Ovary (tissue), 9 donors: ENCODE results near the gene RPS27L. TPM values are rescaled to one million over a fixed set of nuclear protein-coding genes. Genes with fewer than 3 reads are reported as not detected.

Experiments
- DNase-seq, 5 donors: peaks; one replicate each; pipeline ENCODE4 v3.0.0-alpha.2; 2019 to 2020
- H3K27ac ChIP-seq, 2 donors: fragments of 200-600 bp; one replicate each; pipeline versions ENCODE4 v1.5.1 to v1.8.0; 2019 to 2022
- H3K27me3 ChIP-seq: fragments of 200-600 bp; one replicate; pipeline ENCODE4 v1.8.0; 2022
- H3K36me3 ChIP-seq: fragments of 200-600 bp; sonication (generic); one replicate; pipeline ENCODE4 v1.5.1; 2019
- H3K4me1 ChIP-seq: one replicate; pipeline ENCODE4 v1.8.1; 2013; ENCODE audit warnings: mild to moderate bottlenecking, moderate library complexity; ENCODE audit not compliant: insufficient read depth
- H3K4me3 ChIP-seq: fragments of 200-600 bp; sonication (generic); one replicate; pipeline ENCODE4 v1.5.1; 2017
- H3K9me3 ChIP-seq, 2 donors: fragments of 200-600 bp in 1 of 2; sonication (generic) in 1 of 2; one replicate each; pipeline versions ENCODE4 v1.5.1 to v1.8.1; 2013 to 2019; ENCODE audit warnings: mild to moderate bottlenecking in 1 of 2, moderate library complexity in 1 of 2
- EP300 ChIP-seq: sonication (generic); formaldehyde crosslinking; IDR thresholded peaks from one replicate; pipeline ENCODE4 v1.6.1; 2017; ENCODE audit warnings: antibody characterized with exemption
- POLR2A ChIP-seq: fragments of 450-650 bp; IDR thresholded peaks from one replicate; pipeline ENCODE4 v1.6.1; 2017; ENCODE audit warnings: antibody characterized with exemption, mild to moderate bottlenecking, moderate library complexity
- WGBS, 3 donors: extraction: QIAGEN DNeasy Blood & Tissue Kit in 1 of 3; methylation state at CpG; one replicate each; pipeline versions ENCODE4 v1.1.5 to v1.1.7; 2013 to 2017; 5-methylcytosine and 5-hydroxymethylcytosine counted together
- intact Hi-C, 4 donors: fragments of 100-400 bp; cut with DNase I; formaldehyde crosslinking; loops; one replicate each; pipeline versions ENCODE4 v1.11.0 to v1.15.1; 2022 to 2023
- polyA plus RNA-seq, 2 donors: library from polyadenylated mRNA; stranded (reverse); fragments of 200-250 nt in 1 of 2; fragments of 350-450 nt in 1 of 2; fragmentation: Illumina TruSeq in 1 of 2; extraction: RNeasy Lipid Tissue Mini Kit (QIAGEN cat#74804) in 1 of 2; gene quantifications; one replicate each; pipeline ENCODE4 v1.2.3, GENCODE V29; 2013 to 2014
- total RNA-seq, 7 donors: library from RNA; depleted of rRNA in 2 of 7; stranded (reverse); fragments of >200 nt in 2 of 7; fragmentation: NEBNext Ultra II Directional in 3 of 7; extraction: Animal tissue kit (Norgen Biotek cat#: 25700) in 3 of 7; gene quantifications; one replicate each; pipeline versions ENCODE4 v1.1.0 to v1.2.4, GENCODE V29; 2016 to 2023
- TF ChIP-seq, protein P1 (sequence below), 3 donors: fragments of 450-650 bp in 2 of 3; fragments of 200-600 bp in 1 of 3; IDR thresholded peaks; one replicate each; pipeline versions ENCODE4 v1.5.1 to v1.8.0; 2016 to 2022; ENCODE audit warnings: antibody characterized with exemption in 3 of 3, mild to moderate bottlenecking in 1 of 3
- donor health status: DM: no; HTN: no; CAD: no; lungs with moderate emphysema.
- donor health status: DM: no; HTN: no; CAD: no.
- donor health status: Bipolar disorder and iron deficiency.
- donor health status: DM: yes; HTN: yes; CAD: no.
- donor health status: DM: no; HTN: no; CAD: no.
- donor health status: DM: yes; HTN: yes; CAD: no.

The RPS27L gene
- total and polyA plus RNA-seq, 9 donors, result 85.5 to 129 (median 95.0) TPM

DNA sequence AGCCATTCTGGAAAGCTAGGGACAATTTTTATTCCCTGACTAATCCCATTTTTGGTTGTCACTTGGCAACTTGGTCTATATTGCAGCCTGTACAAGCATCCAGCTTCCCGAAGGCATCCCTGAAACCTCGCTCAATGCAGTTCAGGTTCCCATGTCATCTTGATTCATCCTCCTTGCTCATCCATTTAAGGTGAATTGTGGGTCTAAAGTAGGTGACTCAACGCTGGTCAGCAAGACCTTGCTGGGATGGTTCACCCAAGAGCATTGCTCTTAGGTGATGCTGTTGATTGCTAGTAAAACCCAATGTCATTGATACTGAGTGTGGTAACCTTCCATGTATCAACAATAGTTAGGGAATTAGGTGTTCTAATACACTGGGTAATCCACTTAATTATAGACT, 19.0 kb upstream of the RPS27L start:
- no peak overlapping the region for H3K4me3 ChIP-seq
- H3K27ac ChIP-seq, result no peak overlapping the region
- TF ChIP-seq EP300, result no peak
- TF ChIP-seq, protein P1, sequence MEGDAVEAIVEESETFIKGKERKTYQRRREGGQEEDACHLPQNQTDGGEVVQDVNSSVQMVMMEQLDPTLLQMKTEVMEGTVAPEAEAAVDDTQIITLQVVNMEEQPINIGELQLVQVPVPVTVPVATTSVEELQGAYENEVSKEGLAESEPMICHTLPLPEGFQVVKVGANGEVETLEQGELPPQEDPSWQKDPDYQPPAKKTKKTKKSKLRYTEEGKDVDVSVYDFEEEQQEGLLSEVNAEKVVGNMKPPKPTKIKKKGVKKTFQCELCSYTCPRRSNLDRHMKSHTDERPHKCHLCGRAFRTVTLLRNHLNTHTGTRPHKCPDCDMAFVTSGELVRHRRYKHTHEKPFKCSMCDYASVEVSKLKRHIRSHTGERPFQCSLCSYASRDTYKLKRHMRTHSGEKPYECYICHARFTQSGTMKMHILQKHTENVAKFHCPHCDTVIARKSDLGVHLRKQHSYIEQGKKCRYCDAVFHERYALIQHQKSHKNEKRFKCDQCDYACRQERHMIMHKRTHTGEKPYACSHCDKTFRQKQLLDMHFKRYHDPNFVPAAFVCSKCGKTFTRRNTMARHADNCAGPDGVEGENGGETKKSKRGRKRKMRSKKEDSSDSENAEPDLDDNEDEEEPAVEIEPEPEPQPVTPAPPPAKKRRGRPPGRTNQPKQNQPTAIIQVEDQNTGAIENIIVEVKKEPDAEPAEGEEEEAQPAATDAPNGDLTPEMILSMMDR (IDR thresholded peaks at IDR 0.05), result no peak
- TF ChIP-seq POLR2A, result no peak
- intact Hi-C loops, result no loop called here
- 75 to 97% (median 95%) methylated on average over 3 of the region's 3 CpGs for WGBS, 3 donors
- no peak for DNase-seq
- no peaks in the 10 kb centered on the region for H3K4me1 ChIP-seq
- H3K9me3 ChIP-seq, result no peaks in the 10 kb centered on the region
- H3K27me3 ChIP-seq, result no peaks in the 10 kb centered on the region
- H3K36me3 ChIP-seq, result no peaks in the 10 kb centered on the region

DNA sequence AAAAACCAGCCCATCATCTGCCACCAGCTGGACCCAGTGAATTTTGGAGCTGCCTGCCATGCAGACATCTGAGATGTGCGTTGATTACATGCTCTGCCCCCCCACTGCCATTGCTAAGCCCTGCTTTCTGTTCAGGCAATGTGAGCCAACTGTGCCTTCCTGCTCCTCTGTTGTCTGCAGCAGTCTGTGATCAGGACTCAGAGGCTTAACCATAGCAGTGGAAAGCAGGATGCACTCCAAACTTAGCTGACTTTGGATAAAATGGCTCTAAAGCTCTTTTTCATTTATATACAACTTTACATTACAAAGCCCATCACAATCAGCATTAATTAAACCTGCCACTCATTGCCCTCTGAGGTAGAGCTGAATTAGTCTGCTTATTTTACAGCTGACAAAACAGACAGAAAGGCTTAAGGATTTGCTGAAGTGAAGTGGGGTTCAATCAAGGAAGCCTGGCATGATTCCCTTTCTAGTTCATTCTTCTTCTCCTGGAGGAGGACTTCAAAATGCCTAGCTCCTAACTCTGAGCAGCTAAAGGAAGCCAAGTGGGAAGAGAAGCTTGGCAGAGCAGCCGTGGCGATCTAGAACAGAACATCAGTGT, 15.7 kb upstream of the RPS27L start:
- Histone ChIP-seq H3K36me3 (no peaks in the 10 kb centered on the region), H3K4me3 (no peak overlapping the region), H3K9me3 (no peaks in the 10 kb centered on the region), H3K4me1 (no peaks in the 10 kb centered on the region), H3K27me3 (no peaks in the 10 kb centered on the region), H3K27ac (no peak overlapping the region)
- WGBS, 3 donors, result 74 to 89% (median 78%) methylated on average over 3 of the region's 3 CpGs
- DNase-seq, result no peak
- intact Hi-C loops, result no loop called here
- TF ChIP-seq POLR2A (no peak), EP300 (no peak)
- TF ChIP-seq, protein P1 (IDR thresholded peaks at IDR 0.05), result no peak

DNA sequence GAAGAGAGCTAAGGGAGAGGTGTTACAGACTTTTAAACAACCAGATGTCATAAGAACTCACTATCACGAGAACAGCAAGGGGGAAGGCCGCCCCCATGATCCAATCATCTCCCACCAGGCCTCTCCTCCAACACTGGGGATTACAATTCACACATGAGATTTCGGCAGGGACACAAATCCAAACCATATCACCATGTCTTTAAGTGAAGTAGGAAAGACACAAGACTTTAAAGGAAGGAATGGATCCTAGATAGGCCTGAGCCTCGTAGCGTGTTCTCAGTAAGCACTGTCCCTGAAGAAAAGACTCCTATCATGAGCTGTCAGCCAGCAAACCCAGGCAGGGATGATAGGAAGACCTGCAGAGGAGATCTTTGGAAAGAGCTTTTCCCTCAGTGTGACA, 15.1 kb upstream of the RPS27L start:
- Histone ChIP-seq H3K36me3 (no peaks in the 10 kb centered on the region), H3K27ac (no peak overlapping the region), H3K4me3 (no peak overlapping the region), H3K9me3 (no peaks in the 10 kb centered on the region), H3K27me3 (no peaks in the 10 kb centered on the region), H3K4me1 (no peaks in the 10 kb centered on the region)
- 84 to 94% (median 94%) methylated on average over 5 of the region's 5 CpGs for WGBS, 3 donors
- intact Hi-C loops, result no loop called here
- no peak for DNase-seq
- no peak for TF ChIP-seq EP300
- no peak for TF ChIP-seq POLR2A
- TF ChIP-seq, protein P1 (IDR thresholded peaks at IDR 0.05), result no peak

DNA sequence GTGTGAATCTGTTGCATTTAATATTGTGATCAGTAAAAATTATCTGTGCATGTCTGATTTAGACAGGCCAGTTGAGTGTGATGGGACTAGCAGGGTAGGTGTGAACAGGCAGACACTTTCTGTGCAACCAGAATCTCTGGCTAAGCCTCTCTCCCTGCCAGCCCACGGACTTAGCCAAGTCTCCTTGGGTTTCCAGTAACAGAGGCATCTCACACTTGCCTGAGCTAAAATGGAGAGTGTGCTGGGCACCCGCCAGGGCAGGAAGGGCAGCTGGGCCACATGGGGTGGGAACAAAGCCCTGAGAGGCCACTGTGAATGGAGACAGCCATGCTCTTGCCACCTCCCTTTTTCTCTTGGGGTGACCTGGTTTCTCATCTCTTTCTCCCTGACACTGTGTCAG, 12.5 kb upstream of the RPS27L start:
- TF ChIP-seq, protein P1 (IDR thresholded peaks at IDR 0.05), result no peak
- TF ChIP-seq POLR2A (no peak), EP300 (no peak)
- H3K4me3 ChIP-seq, result no peak overlapping the region
- WGBS, 3 donors, result 83 to 87% (median 86%) methylated on average over 2 of the region's 2 CpGs
- no peaks in the 10 kb centered on the region for H3K27me3 ChIP-seq
- H3K27ac ChIP-seq, result no peak overlapping the region
- DNase-seq, result no peak
- H3K9me3 ChIP-seq, result no peaks in the 10 kb centered on the region
- no peaks in the 10 kb centered on the region for H3K36me3 ChIP-seq
- H3K4me1 ChIP-seq, result no peaks in the 10 kb centered on the region
- intact Hi-C loops, result loop anchor here in 1 of 4 donors (10.0 kb wide), 1 partner anchor 225 kb away; no protein-coding TSS in a partner anchor
